ENCODE measurements around the gene TRMT61A. TPM values are rescaled to one million over a fixed set of nuclear protein-coding genes. Genes with fewer than 3 reads are reported as not detected.

The TRMT61A gene
- total and polyA plus RNA-seq, 9 of the 15 experiments (the other 6 are each of a cell fraction or from before 2014, with no cell fraction given) = 0.10 to 24.8 (median 5.1) TPM

DNA sequence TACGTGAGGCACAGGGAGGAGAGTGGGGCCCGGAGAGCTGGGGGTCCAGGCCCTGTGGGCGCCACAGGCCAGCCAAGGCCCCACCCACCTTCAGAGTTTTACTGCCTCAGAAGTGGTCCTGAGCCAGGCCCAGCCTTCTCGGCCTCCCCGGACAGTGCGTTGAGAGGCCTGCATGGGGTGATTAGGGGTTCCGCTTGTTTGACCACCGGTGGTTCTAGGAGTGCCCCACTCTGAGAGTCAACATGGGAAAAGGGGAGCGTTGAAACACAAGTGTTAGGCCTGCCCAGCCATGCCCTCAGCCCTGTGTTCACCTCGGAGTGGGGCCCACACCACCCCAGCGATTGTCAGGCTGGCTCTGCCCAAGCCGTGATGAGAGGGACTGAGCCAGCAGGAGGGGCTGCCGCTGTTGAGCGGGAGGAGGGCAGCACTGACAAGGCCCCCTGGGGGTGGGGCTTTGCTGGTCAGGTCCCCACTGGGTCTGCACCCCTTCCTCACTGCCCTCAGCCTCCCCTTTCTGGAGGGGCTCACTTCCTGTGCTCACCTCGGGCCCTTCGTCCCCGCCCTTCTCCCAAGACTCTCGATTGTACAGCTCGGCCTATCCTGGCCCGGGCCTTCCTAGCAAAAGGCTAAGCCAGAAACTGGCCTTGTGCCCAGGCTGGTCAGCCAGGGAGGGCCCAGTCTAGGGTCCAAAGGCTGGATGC is 11.1 kb upstream of the TRMT61A start (continued):
- TF ChIP-seq, protein P1, sequence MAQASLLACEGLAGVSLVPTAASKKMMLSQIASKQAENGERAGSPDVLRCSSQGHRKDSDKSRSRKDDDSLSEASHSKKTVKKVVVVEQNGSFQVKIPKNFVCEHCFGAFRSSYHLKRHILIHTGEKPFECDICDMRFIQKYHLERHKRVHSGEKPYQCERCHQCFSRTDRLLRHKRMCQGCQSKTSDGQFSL (CRISPR knock-in tag; IDR thresholded peaks at IDR 0.05) = no peak
- TF ChIP-seq, protein P1 (tag; IDR thresholded peaks at IDR 0.05) = no peak
- no peak for TF ChIP-seq FOXA3 (CRISPR knock-in tag; conservative IDR thresholded peaks at IDR 0.05 in 1 of 2, IDR thresholded peaks at IDR 0.05 in 1 of 2)
- TF ChIP-seq KLF6 (CRISPR knock-in tag; IDR thresholded peaks at IDR 0.05; ENCODE audit: borderline replicate concordance) = no peak

DNA sequence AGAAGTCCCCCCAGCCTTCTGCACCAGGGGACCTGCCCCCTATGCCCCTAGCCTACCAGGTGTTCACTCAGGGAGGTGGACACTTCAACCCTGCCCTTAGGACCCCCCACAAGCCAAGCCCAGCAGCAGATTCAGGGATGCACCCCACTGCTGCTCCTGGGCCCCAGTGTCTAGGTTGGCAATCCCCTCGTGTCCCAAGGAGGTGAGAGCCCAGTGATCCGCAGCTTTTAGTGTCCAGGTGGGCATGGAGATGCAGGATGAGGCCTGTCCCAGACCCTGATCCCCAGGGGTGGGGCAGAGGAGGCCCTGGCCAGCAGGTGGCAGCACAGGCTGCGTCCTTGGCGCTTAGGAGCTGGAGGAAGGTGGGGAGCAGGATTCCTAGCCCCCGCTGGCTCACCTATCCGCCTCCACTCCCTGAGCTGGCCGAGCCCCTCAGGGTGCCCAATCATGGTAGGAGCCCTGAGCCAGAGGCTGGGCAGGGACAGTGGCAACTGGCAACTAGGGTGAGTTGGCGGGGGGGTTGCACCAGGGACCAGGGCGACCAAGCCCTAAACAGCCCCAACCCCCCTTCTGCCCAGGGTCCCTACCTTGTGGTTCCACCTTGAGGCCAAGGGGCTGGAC is 10.5 kb upstream of the TRMT61A start:
- H3K9me3 ChIP-seq (replicated peaks; ENCODE audit: control insufficient read depth, insufficient read depth, low read depth, low read length) = no peaks in the 10 kb centered on the region
- peak overlapping the region; percentile 68 for H3K4me2 ChIP-seq (ENCODE audit: insufficient read depth, low read length)
- H3K9me1 ChIP-seq (ENCODE audit: control insufficient read depth, insufficient read depth, low read length) = no peaks in the 10 kb centered on the region
- FAIRE-seq (peak; percentile 55), ATAC-seq (peak; percentile 64), DNase-seq (ENCODE audit: extremely low read depth in 1 of 4, low spot score in 3 of 4) (peak; percentile 65 to 80 (median 73))
- H2AFZ ChIP-seq (ENCODE audit: low read depth, low read length) = no peak overlapping the region
- peaks cover 23% of the 10 kb centered on the region; the same call in 1 of the 3 replicates for H3K36me3 ChIP-seq (ENCODE audit: control insufficient read depth, insufficient read depth, low read length)
- H3K4me1 ChIP-seq (replicated peaks in 1 of 2; ENCODE audit: control insufficient read depth in 2 of 2, insufficient read depth in 2 of 2, low read length in 2 of 2) = peaks cover 30 to 72% of the 10 kb centered on the region in 2 experiments
- peaks cover 23% of the 10 kb centered on the region for H3K79me2 ChIP-seq (ENCODE audit: control insufficient read depth, insufficient read depth, low read length)
- CTCF ChIA-PET (ENCODE audit: low intra/inter-chr PET ratio) = interaction anchor here (0.6 to 2.7 kb wide), 2 partner anchors 28 to 443 kb away, joined by 3 to 19 read pairs; no protein-coding TSS in a partner anchor
- POLR2A ChIA-PET = interaction anchor here (0.6 to 1.8 kb wide), 9 partner anchors 9 to 346 kb away, joined by 3 to 9 read pairs (median 4); partner anchors contain the start of gene TRMT61A
- 26% methylated on average over 7 of the region's 9 CpGs for WGBS (ENCODE audit: insufficient coverage, low coverage, missing lambda C conversion rate)
- in situ Hi-C loops (cut with MboI) (no loop called here), intact Hi-C loops (cut with micrococcal nuclease) (loop anchor here (1.0 to 5.0 kb wide), 2 partner anchors 28 to 44 kb away; partner anchors contain the start of genes BAG5 and COA8)
- H4K20me1 ChIP-seq (replicated peaks; ENCODE audit: control insufficient read depth, insufficient read depth, low read length) = peaks cover 13% of the 10 kb centered on the region; the same call in 1 of the 2 replicates
- H3K9ac ChIP-seq (ENCODE audit: insufficient read depth in 1 of 2, low read depth in 2 of 2, low read length in 2 of 2) = peak overlapping the region; percentile 41 to 74; a peak in 3 of 4 replicates
- H3K27ac ChIP-seq (ENCODE audit: extremely low read depth, low read depth, low read length) = peak overlapping the region; percentile 71
- H3K4me3 ChIP-seq = peak overlapping the region; percentile 8; the same call in 1 of the 2 replicates
- H3K27me3 ChIP-seq (ENCODE audit: control insufficient read depth in 2 of 2, insufficient read depth in 2 of 2, low read length in 2 of 2) = no peaks in the 10 kb centered on the region
- no TSS peak for BruUV-seq (replicated peaks)
- TF ChIP-seq NRF1 (conservative IDR thresholded peaks at IDR 0.05 in 1 of 2, IDR thresholded peaks at IDR 0.05 in 1 of 2) = no peak
- TF ChIP-seq RAD51 (IDR thresholded peaks at IDR 0.05; ENCODE audit: borderline replicate concordance, low read depth) = no peak
- TF ChIP-seq, protein P2, sequence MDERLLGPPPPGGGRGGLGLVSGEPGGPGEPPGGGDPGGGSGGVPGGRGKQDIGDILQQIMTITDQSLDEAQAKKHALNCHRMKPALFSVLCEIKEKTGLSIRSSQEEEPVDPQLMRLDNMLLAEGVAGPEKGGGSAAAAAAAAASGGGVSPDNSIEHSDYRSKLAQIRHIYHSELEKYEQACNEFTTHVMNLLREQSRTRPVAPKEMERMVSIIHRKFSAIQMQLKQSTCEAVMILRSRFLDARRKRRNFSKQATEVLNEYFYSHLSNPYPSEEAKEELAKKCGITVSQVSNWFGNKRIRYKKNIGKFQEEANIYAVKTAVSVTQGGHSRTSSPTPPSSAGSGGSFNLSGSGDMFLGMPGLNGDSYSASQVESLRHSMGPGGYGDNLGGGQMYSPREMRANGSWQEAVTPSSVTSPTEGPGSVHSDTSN (CRISPR knock-in tag; IDR thresholded peaks at IDR 0.05; ENCODE audit: low read depth) = no peak
- TF ChIP-seq, protein P2 (tag; conservative IDR thresholded peaks at IDR 0.05; ENCODE audit: low read depth) = no peak
- no peak for TF ChIP-seq ZNF584 (CRISPR knock-in tag; IDR thresholded peaks at IDR 0.05; ENCODE audit: low read depth)
- TF ChIP-seq RBFOX2 (IDR thresholded peaks at IDR 0.05; ENCODE audit: low read depth, low read length) = peak; percentile 61
- TF ChIP-seq, protein P3, sequence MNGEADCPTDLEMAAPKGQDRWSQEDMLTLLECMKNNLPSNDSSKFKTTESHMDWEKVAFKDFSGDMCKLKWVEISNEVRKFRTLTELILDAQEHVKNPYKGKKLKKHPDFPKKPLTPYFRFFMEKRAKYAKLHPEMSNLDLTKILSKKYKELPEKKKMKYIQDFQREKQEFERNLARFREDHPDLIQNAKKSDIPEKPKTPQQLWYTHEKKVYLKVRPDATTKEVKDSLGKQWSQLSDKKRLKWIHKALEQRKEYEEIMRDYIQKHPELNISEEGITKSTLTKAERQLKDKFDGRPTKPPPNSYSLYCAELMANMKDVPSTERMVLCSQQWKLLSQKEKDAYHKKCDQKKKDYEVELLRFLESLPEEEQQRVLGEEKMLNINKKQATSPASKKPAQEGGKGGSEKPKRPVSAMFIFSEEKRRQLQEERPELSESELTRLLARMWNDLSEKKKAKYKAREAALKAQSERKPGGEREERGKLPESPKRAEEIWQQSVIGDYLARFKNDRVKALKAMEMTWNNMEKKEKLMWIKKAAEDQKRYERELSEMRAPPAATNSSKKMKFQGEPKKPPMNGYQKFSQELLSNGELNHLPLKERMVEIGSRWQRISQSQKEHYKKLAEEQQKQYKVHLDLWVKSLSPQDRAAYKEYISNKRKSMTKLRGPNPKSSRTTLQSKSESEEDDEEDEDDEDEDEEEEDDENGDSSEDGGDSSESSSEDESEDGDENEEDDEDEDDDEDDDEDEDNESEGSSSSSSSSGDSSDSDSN (IDR thresholded peaks at IDR 0.05; ENCODE audit: borderline replicate concordance in 1 of 2, low read depth in 2 of 2, low read length in 2 of 2) = no peak
- no peak for TF ChIP-seq NFATC3 (IDR thresholded peaks at IDR 0.05)

Measured in K562 (cell line).